ENCODE results near the gene PAX8.

- TF ChIP-seq EZH2 (IDR thresholded peaks at IDR 0.05; ENCODE audit: insufficient read depth, poor library complexity, severe bottlenecking): no peak
- TF ChIP-seq EZH2phosphoT487 (IDR thresholded peaks at IDR 0.05; ENCODE audit: insufficient read depth, low read depth): no peak
These were observed 48.2 kb downstream of the PAX8 start for GRCh38 chr2:113230531-113230930.

Data from GM23248 (cell line).